Hepatocyte (in vitro differentiated cells): ENCODE measurements around the gene PDZD8.

Experiments
- EZH2 ChIP-seq: fragments of 200-600 bp; sonication (generic); IDR thresholded peaks from 2 replicates; pipeline ENCODE4 v1.6.1; 2016; ENCODE audit warnings: antibody characterized with exemption, mild to moderate bottlenecking, borderline replicate concordance
- EZH2phosphoT487 ChIP-seq: fragments of 200-600 bp; sonication (generic); IDR thresholded peaks from one replicate; pipeline ENCODE4 v1.6.1; 2018; ENCODE audit warnings: antibody characterized with exemption, mild to moderate bottlenecking, low read depth, moderate library complexity; ENCODE audit not compliant: unreplicated experiment, severe bottlenecking
- TF ChIP-seq, protein P1 (sequence below): fragments of 200-600 bp; sonication (generic); IDR thresholded peaks from 2 replicates; pipeline ENCODE4 v1.5.1; 2016; ENCODE audit warnings: antibody characterized with exemption, mild to moderate bottlenecking; ENCODE audit not compliant: poor library complexity

DNA sequence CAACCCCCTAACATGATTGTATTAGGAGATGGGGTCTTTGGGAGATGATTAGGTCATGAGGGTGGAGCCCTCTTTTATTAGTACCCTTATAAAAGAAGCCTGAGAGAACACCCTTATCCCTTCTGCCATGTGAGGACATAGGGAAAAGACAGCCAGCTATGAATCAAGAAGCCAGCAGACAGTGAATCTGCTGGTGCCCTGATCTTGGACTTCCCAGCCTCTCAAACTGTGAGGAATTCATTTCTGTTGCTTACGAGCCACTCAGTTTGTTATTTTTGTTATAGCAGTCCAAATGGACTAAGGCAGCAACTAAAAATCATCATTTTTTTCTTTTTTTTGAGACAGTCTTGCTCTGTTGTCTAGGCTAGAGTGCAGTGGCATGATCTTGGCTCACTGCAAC lies 74.6 kb downstream of the PDZD8 start:
- TF ChIP-seq, protein P1, sequence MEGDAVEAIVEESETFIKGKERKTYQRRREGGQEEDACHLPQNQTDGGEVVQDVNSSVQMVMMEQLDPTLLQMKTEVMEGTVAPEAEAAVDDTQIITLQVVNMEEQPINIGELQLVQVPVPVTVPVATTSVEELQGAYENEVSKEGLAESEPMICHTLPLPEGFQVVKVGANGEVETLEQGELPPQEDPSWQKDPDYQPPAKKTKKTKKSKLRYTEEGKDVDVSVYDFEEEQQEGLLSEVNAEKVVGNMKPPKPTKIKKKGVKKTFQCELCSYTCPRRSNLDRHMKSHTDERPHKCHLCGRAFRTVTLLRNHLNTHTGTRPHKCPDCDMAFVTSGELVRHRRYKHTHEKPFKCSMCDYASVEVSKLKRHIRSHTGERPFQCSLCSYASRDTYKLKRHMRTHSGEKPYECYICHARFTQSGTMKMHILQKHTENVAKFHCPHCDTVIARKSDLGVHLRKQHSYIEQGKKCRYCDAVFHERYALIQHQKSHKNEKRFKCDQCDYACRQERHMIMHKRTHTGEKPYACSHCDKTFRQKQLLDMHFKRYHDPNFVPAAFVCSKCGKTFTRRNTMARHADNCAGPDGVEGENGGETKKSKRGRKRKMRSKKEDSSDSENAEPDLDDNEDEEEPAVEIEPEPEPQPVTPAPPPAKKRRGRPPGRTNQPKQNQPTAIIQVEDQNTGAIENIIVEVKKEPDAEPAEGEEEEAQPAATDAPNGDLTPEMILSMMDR = no peak
- TF ChIP-seq EZH2phosphoT487 = no peak
- no peak for TF ChIP-seq EZH2
